Muscle of arm (tissue), 12 donors: Measurements from ENCODE around the gene QRSL1. TPM values are rescaled to one million over a fixed set of nuclear protein-coding genes. Genes with fewer than 3 reads are reported as not detected.
"Not testable (repeated sequence)": the region's sequence is repeated elsewhere in the genome, so short reads cannot be mapped to it uniquely, and the experiment has no call there.

Source experiments
- DNase-seq: peaks from one replicate; pipeline ENCODE4 v3.0.0-alpha.2; 2013
- polyA plus RNA-seq, 12 donors: library from polyadenylated mRNA; unstranded; fragments of 120-200 nt; gene quantifications; one replicate each; pipeline ENCODE4 v1.2.1, GENCODE V29; 2013; ENCODE audit not compliant: insufficient read length in 12 of 12

QRSL1 gene
- polyA plus RNA-seq, 12 donors = 9.1 to 19.2 (median 14.2) TPM; not detected in 1

DNA sequence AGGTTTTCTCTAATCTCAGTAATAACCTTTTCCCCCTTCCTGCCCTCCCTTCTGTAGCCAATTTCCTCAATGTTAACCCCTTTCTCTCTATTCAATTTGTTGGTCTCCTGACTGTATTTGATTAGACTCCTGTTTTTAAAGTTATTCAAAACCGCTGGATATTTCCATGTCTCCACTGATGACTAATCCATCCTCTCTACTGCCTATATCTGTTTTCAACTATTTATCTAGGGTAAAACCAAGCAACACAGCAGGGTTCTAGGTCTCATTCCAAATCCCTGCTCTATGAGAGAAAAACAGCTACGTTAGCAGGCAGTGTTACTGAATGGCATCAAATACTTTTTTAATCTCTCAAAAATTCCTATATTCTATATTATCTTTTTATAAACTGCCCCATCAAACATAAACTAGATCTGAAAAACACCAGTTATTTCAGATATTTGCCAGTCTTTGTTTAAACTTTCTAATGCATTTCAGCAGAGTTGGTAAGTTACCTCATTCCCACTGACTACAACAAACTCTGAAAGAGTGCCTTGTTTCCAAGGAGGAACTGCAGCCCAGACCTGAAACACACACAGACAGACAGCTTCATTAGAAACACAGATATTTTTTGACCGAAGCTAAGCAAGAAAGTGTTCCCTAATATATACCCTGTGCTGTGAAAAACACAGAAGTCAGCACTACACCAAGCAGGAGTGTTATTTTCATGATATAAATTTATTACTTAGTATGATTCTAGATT lies 8.3 kb upstream of the QRSL1 start:
- DNase-seq = no peak

- no peak for DNase-seq
Observed at GRCh38 chr6:106622412-106622811, 7.0 kb upstream of the QRSL1 start.

- no peak for DNase-seq
Observed at GRCh38 chr6:106623039-106623438, 6.3 kb upstream of the QRSL1 start.

DNA sequence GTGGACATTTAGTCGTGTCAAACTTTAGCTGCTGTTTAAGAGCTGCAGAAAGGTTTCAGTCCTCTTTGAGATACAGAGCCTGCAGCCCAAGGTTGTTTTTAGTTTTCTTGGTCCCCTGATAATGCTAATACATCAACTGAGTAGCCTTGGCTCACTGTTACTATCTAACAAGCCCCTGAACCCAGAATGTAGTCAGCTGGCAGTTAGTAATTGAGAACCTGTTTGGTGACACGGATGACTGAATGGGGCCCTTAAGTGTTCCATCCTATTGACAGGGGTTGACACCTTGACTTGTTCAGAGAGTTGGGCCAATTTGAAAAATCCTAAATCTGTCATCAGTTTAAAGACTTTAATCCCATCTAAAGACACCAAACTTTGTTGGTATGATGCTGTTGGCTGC lies 2.9 kb upstream of the QRSL1 start:
- no peak for DNase-seq

GRCh38 chr6:106627760-106628159 lies 1.6 kb upstream of the QRSL1 start:
- not testable (repeated sequence) for DNase-seq

- no peak for DNase-seq
Observed at GRCh38 chr6:106628658-106629102, 698 bp upstream of the QRSL1 start.

DNA sequence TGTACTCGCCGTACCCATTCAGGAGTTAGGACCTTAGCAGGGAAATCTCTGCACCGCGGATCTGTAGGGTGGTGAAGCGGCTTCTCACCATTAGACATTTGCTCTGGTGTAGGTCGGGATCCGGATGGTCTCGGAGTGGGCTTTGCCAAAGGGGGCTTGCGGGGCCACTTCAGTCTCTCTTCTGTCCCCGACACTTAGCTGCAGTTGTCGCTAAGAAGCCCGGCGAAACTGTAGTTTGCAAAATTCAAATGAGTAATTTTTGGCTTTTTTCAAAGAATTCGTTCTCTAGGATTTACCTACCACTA lies 433 bp downstream of the QRSL1 start:
- no peak for DNase-seq

DNA sequence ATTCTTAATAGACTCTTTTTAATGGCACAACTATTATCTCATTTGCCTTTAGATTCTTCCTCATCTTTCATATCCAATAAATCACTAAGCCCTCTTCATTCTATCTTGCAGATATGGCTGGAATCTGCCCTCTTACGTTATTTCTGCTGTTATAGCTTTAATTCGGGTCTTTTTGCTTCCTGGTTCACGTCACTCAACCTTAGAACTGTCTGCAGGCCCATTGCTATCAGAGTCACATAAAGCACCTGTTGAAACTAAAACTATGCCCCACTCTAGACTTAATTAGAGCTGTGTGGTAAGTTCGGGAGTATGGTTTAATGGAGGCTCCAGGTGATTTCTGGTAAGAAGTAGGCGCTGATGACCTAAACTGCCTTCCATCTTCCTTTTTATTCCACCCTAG lies 988 bp downstream of the QRSL1 start:
- no peak for DNase-seq

DNA sequence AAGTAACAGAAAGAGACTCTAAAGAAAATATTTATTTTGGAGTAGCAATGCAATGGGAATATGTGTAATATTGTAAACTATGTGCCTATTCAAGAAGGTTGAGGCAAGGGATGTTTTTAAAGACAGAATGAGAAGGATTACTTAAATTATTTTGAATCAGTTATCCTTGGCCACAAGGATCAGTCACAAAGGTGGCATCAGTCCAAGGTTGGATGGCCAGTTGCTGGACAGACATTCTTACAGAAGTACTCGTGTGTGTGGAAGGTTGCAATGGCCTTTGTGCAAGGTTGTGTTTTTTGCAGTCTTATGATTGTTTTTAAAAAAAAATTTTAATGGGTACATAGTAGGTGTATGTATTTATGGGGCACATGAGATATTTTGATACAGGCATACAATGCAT lies 2.0 kb downstream of the QRSL1 start:
- DNase-seq = no peak

- DNase-seq = no peak
Observed at GRCh38 chr6:106634565-106634964, 5.2 kb downstream of the QRSL1 start.

GRCh38 chr6:106637051-106637716 lies 7.8 kb downstream of the QRSL1 start:
- no peak for DNase-seq

DNA sequence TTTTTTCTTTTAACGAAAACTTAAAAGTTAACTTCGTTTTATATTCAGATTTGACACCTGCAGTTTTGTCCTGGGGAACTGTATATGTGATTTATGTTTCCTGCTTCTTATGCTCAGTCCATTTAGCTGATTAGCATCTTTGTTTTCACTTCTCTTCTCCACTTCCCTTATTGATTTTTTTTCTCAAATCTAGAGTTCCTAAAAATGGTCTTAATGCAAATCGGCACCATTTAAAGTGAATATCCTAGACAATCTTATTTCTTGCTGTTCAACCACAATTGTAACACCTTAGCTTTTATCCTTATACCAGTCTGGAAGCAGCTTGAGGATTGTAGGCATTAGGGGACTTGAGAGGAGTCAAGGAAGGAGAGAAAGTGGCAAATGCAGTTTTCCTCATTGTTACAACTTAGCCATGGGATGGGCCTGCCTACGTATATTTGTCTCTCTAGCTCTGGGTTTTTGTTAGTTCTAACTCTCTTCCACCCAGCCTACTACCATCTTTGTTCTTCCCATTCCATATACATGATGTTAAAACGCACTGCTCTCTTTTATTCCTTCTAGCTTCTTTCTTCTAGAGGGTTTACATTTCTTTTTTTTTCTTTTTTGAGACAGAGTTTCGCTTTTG lies 8.5 kb downstream of the QRSL1 start:
- no peak for DNase-seq

DNA sequence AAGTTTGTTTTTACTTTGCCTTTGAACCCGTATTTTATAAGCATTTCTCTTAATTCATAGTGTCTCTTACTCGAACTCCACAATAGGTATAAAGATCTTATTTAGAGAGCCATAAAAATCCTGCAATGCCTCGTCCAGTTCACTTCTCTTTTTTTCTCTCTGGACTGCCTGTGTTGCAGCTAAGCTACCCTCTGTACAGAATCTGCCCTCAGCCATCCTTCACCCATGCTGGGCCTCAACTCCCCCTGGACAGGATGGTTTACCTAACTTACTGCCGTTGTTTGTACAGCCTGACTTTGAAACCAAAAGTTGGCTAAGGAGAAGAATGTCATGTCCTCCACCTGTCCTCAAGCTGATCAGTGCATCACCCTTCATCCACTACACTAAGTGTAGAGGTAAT lies 10.4 kb downstream of the QRSL1 start:
- DNase-seq = no peak

GRCh38 chr6:106642476-106642875 lies 13.1 kb downstream of the QRSL1 start:
- no peak for DNase-seq

DNA sequence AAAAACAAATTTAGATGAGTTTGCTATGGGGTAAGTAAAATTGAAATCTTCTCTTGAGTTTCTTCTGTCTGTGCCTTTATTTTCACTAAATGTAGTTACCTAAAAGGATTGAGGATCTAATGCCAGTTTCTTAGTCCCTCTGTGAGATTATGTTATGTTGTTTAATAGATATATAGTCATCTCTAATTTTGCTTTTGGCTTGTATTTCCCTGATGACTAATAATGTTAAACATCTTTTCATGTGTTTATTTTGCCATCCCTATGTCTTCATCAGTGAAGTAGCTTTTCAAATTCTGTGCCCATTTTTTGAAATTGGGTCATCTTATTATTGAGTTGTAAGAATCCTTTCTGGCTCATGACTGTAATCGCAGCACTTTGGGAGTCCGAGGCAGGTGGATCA lies 13.7 kb downstream of the QRSL1 start:
- no peak for DNase-seq

- no peak for DNase-seq
Observed at GRCh38 chr6:106648651-106649308, 19.4 kb downstream of the QRSL1 start.

- no peak for DNase-seq
Observed at GRCh38 chr6:106658469-106658868, 29.1 kb downstream of the QRSL1 start.

- DNase-seq = no peak
Observed at GRCh38 chr6:106659859-106660258, 30.5 kb downstream of the QRSL1 start.

DNA sequence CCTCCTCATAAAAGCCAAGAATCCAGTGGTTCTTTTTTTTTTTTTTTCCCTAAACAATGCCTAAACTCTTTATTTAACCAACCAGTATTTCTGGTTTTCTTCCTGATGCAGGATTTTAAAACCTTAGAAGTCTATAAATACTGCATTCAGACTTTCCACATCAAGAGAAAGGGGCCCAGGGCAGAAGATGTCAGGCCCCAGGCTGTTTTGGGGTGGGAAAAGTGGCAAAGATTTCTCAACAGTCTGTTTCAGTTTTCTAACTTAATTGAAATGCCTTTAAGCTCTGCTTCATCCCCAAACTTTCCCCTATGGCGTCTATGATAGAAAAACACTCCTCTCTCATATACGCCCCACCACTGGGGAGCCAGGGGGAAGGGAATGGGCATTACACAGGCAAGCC lies 33.1 kb downstream of the QRSL1 start:
- no peak for DNase-seq

DNA sequence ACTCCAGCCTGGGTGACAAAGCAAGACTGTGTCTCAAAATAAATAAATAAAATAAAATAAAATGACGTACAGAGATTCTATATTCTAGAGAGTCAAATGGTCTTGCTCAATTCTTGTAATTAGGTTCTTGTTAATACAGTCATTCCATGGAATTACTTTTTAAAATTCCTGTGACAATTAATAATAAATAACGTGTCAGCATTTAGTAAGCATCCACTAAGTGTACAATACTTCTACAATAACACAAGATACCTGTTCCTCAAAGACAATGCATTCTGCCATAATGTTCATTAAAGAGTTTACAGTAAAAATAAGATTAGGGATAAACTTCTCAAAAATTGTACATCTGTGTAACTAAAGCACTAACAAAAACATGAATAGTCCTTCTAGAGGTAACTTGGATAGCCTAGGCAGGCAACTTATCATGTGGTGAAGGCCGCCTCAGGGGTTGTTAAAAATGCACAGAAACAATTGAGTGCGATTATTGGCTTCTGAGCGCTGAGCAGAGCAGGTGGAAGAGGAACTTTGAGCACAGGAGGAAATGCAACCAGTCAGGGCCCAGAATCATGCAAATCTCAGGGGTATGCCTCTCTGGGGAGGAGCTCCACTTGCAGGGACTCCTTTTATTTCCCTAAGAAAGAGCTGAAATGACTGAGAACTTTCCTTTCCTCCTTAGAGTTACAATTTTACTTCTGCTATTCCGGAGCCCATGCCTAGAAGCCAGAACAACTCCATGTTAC lies 37.1 kb downstream of the QRSL1 start:
- no peak for DNase-seq

GRCh38 chr6:106667022-106667402 lies 37.6 kb downstream of the QRSL1 start:
- DNase-seq = no peak

DNA sequence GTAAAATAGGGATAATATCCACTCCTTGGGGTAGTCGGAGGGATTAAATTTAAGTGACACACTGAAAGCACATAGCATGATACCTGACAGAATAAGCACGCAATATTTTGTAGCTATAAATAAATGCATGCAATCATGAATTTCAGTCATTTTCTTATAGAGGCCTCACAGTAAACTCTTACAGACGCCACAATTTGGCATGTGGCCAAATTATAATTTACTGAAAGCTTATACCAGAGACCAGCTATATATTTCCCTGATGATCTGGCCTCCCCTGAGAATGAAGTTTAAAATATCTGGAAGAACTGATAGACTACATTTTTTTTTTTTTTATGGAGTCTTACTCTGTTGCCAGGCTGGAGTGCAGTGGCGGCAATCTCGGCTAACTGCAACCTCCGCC lies 40.9 kb downstream of the QRSL1 start:
- no peak for DNase-seq
